OCI-LY1 (cell line): ENCODE measurements around the gene PPP1R15B.

Source experiments
- EZH2 ChIP-seq: fragments of 200-600 bp; sonication (generic), shearing (Covaris generic); IDR thresholded peaks from 2 replicates; pipeline ENCODE4 v1.8.0; 2017; ENCODE audit warnings: borderline replicate concordance, mixed run types, mild to moderate bottlenecking, antibody characterized with exemption, low read length, moderate library complexity, mixed read lengths
- TF ChIP-seq, protein P1 (sequence below): fragments of 200-600 bp; sonication (generic), shearing (Covaris generic); IDR thresholded peaks from 2 replicates; pipeline ENCODE4 v1.5.1; 2017; ENCODE audit warnings: mild to moderate bottlenecking, antibody characterized with exemption, low read length, moderate library complexity, mixed read lengths

DNA sequence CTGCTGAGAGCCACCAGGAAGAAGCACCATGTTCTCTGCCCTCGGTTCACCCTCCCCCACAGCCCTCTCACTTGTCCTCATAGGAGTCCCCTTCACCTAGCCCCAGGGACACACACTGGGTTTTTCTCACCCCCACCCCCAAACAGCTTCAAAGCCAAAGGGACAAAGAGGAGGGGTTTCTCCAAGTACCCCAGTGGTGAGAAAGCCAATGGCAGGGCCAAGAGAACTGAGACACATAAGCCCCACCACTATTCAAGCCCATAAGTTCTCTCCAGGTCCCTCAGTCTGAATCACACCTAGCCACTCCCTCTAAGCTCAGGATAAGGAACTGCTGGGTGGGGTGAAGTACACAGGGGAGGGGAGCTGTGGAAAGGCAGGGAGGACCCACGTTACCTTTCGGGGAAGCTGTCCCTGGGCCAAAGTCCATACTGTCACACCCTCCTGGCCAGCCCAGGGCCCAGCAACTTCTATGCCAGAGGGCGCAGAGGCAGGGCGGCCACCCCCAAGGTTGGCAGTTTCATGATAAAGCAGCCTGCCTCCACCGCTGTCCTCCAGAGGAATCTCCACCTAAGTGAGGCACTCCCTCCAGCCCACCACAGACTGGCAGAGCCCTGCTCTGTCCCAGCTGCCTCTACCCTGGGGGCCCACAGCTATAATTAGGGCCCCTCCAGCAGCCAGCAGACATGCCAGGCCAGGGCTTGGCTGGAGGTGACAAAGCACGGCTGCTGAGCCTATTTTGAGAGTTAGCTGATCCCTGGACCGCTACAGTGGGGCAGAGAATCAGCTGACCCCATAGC is 39.0 kb upstream of the PPP1R15B start:
- TF ChIP-seq, protein P1, sequence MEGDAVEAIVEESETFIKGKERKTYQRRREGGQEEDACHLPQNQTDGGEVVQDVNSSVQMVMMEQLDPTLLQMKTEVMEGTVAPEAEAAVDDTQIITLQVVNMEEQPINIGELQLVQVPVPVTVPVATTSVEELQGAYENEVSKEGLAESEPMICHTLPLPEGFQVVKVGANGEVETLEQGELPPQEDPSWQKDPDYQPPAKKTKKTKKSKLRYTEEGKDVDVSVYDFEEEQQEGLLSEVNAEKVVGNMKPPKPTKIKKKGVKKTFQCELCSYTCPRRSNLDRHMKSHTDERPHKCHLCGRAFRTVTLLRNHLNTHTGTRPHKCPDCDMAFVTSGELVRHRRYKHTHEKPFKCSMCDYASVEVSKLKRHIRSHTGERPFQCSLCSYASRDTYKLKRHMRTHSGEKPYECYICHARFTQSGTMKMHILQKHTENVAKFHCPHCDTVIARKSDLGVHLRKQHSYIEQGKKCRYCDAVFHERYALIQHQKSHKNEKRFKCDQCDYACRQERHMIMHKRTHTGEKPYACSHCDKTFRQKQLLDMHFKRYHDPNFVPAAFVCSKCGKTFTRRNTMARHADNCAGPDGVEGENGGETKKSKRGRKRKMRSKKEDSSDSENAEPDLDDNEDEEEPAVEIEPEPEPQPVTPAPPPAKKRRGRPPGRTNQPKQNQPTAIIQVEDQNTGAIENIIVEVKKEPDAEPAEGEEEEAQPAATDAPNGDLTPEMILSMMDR: no peak
- TF ChIP-seq EZH2: no peak
